ENCODE results near the gene SLC35F4. TPM values are rescaled to one million over a fixed set of nuclear protein-coding genes. Genes with fewer than 3 reads are reported as not detected.

SLC35F4 gene
- not detected for total RNA-seq
- polyA plus RNA-seq (2013, experiment 1 of 2): 0.06 TPM
- 0.01 TPM for polyA plus RNA-seq (2013, experiment 2 of 2)
- total RNA-seq: 0 to 0.10 (median 0) reads per million in 172 experiments

GRCh38 chr14:57865403-57866198 is at the start of gene SLC35F4:
Gene SLC35F4, minus strand, starts transcription at chr14:57866092.
- Mint-ChIP-seq H3K36me3 (ENCODE audit: low read depth) (no peaks in the 10 kb centered on the region), H3K4me1 (ENCODE audit: low read depth) (no peaks in the 10 kb centered on the region)
- POLR2A ChIA-PET: no interaction called here

GRCh38 chr14:57909626-57910025 is 43.7 kb upstream of the SLC35F4 start:
- H3K4me1 ChIP-seq (ENCODE audit: insufficient read depth, low read length): no peaks in the 10 kb centered on the region
- no peaks in the 10 kb centered on the region for H3K36me3 Mint-ChIP-seq (ENCODE audit: low read depth)

More at GRCh38 chr14:57865403-57866198, at the start of gene SLC35F4:
- intact Hi-C loops (cut with DNase I, micrococcal nuclease): no loop called here
- no peak for TF ChIP-seq CTCF (IDR thresholded peaks at IDR 0.05)
- no peaks in the 10 kb centered on the region for H3K4me1 ChIP-seq (ENCODE audit: insufficient read depth, low read length)
- Mint-ChIP-seq H3K27me3 (peaks cover 50% of the 10 kb centered on the region), H3K27ac (no peak within 1 kb of the TSS), H3K4me3 (no peak within 1 kb of the TSS), H3K9me3 (no peaks in the 10 kb centered on the region)
- no peaks in the 10 kb centered on the region for H3K36me3 ChIP-seq (ENCODE audit: insufficient read depth, low read length)
- no peak within 1 kb of the TSS for H3K27ac ChIP-seq (ENCODE audit: low read depth in 1 of 2, low read length in 2 of 2)
- peaks cover 0 to 16% of the 10 kb centered on the region in 2 experiments for H3K9me3 ChIP-seq (ENCODE audit: control insufficient read depth in 1 of 2, insufficient read depth in 1 of 2, low read length in 2 of 2)
- CTCF ChIA-PET: no interaction called here
- no peak within 1 kb of the TSS for H3K4me3 ChIP-seq (ENCODE audit: low read length)
- DNase-seq (no peak), ATAC-seq (ENCODE audit: poor library complexity) (no peak)
- H3K27me3 ChIP-seq (ENCODE audit: control insufficient read depth in 1 of 2, insufficient read depth in 2 of 2, low read length in 2 of 2): peaks cover 9 to 39% of the 10 kb centered on the region in 2 experiments

DNA sequence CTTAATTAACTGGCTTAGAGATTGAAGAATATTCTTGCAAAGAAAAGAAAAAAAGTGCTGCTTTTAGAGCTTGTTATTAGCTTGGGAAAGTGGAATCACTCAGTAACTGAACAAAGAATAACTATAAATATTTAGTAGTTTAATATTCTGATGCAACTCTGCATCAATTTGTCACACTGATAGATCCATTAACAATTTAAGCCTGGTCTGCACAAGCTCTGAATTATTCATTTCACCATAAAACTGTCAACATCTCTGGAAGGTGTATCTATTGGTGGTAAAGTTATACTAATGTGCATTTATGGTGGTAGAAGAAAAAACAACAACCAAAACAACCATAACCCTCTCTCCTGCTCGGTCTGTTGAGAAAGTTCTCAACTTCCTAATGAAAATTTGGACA is 38.1 kb upstream of the SLC35F4 start:
- no peaks in the 10 kb centered on the region for H3K9me3 Mint-ChIP-seq
- Histone ChIP-seq H3K27ac (ENCODE audit: low read depth in 1 of 2, low read length in 2 of 2) (no peak overlapping the region), H3K36me3 (ENCODE audit: insufficient read depth, low read length) (no peaks in the 10 kb centered on the region), H3K27me3 (ENCODE audit: control insufficient read depth in 1 of 2, insufficient read depth in 2 of 2, low read length in 2 of 2) (peaks cover 0 to 2% of the 10 kb centered on the region in 2 experiments), H3K4me3 (ENCODE audit: low read length) (no peak overlapping the region), H3K4me1 (ENCODE audit: insufficient read depth, low read length) (no peaks in the 10 kb centered on the region), H3K9me3 (ENCODE audit: control insufficient read depth in 1 of 2, insufficient read depth in 1 of 2, low read length in 2 of 2) (peaks cover 0 to 3% of the 10 kb centered on the region in 2 experiments)
- ChIA-PET POLR2A (no interaction called here), CTCF (no interaction called here)
- intact Hi-C loops (cut with DNase I, micrococcal nuclease): no loop called here
- no peak overlapping the region for H3K27ac Mint-ChIP-seq
- no peak for DNase-seq
- no peaks in the 10 kb centered on the region for H3K36me3 Mint-ChIP-seq (ENCODE audit: low read depth)
- TF ChIP-seq CTCF (IDR thresholded peaks at IDR 0.05): no peak
- H3K27me3 Mint-ChIP-seq: no peaks in the 10 kb centered on the region
- no peak overlapping the region for H3K4me3 Mint-ChIP-seq
- no peak for ATAC-seq (ENCODE audit: poor library complexity)
- H3K4me1 Mint-ChIP-seq (ENCODE audit: low read depth): no peaks in the 10 kb centered on the region

More at GRCh38 chr14:57909626-57910025, 43.7 kb upstream of the SLC35F4 start:
- CTCF ChIA-PET: no interaction called here
- H3K4me3 ChIP-seq (ENCODE audit: low read length): no peak overlapping the region
- POLR2A ChIA-PET: no interaction called here
- TF ChIP-seq CTCF (IDR thresholded peaks at IDR 0.05): no peak
- DNase-seq (no peak), ATAC-seq (ENCODE audit: poor library complexity) (no peak)
- no peaks in the 10 kb centered on the region for H3K36me3 ChIP-seq (ENCODE audit: insufficient read depth, low read length)
- Mint-ChIP-seq H3K4me3 (no peak overlapping the region), H3K27ac (no peak overlapping the region), H3K9me3 (no peaks in the 10 kb centered on the region), H3K4me1 (ENCODE audit: low read depth) (no peaks in the 10 kb centered on the region), H3K27me3 (peaks cover 9% of the 10 kb centered on the region)
- no peaks in the 10 kb centered on the region for H3K27me3 ChIP-seq (ENCODE audit: control insufficient read depth in 1 of 2, insufficient read depth in 2 of 2, low read length in 2 of 2)
- peaks cover 0 to 3% of the 10 kb centered on the region in 2 experiments for H3K9me3 ChIP-seq (ENCODE audit: control insufficient read depth in 1 of 2, insufficient read depth in 1 of 2, low read length in 2 of 2)
- intact Hi-C loops (cut with DNase I, micrococcal nuclease): no loop called here
- H3K27ac ChIP-seq (ENCODE audit: low read depth in 1 of 2, low read length in 2 of 2): no peak overlapping the region
